Gastrocnemius medialis (tissue), 4 donors: ENCODE data around the gene SORBS2. TPM values are rescaled to one million over a fixed set of nuclear protein-coding genes. Genes with fewer than 3 reads are reported as not detected.

Source experiments
- ATAC-seq, 2 donors: fragments of 150-250 bp; one replicate each; pipeline ENCODE4 v1.9.1; 2016
- DNase-seq, 2 donors: peaks; one replicate each; pipeline ENCODE4 v3.0.0-alpha.2; 2019
- H3K27ac ChIP-seq, 4 donors: fragments of 200-600 bp; sonication (generic); 1 replicate in 1 of 4; 2 replicates in 3 of 4; pipeline ENCODE4 v1.5.1; 2016 to 2018; ENCODE audit warnings: mild to moderate bottlenecking in 2 of 4, moderate library complexity in 1 of 4
- H3K27me3 ChIP-seq, 3 donors: fragments of 200-600 bp; sonication (generic) in 2 of 3; 1 replicate in 1 of 3; 2 replicates in 2 of 3; pipeline versions ENCODE4 v1.5.1 to v1.6.0; 2016 to 2019; ENCODE audit warnings: mild to moderate bottlenecking in 1 of 3, moderate library complexity in 1 of 3
- H3K36me3 ChIP-seq, 2 donors: fragments of 200-600 bp; sonication (generic) in 1 of 2; one replicate each; pipeline ENCODE4 v1.5.1; 2017 to 2018
- H3K4me1 ChIP-seq, 2 donors: fragments of 200-600 bp; sonication (generic) in 1 of 2; one replicate each; pipeline ENCODE4 v1.5.1; 2016 to 2017; ENCODE audit warnings: mild to moderate bottlenecking in 2 of 2
- H3K4me3 ChIP-seq, 4 donors: fragments of 200-600 bp; sonication (generic) in 3 of 4; 1 replicate in 1 of 4; 2 replicates in 3 of 4; pipeline ENCODE4 v1.5.1; 2016 to 2019; ENCODE audit warnings: mild to moderate bottlenecking in 2 of 4
- H3K9me3 ChIP-seq, 3 donors: fragments of 200-600 bp; sonication (generic) in 2 of 3; 1 replicate in 1 of 3; 2 replicates in 2 of 3; pipeline ENCODE4 v1.5.1; 2016 to 2019
- POLR2A ChIP-seq, 2 donors: fragments of 450-650 bp; IDR thresholded peaks; one replicate each; pipeline ENCODE4 v1.6.1; 2017; ENCODE audit warnings: antibody characterized with exemption in 2 of 2, mild to moderate bottlenecking in 2 of 2, moderate library complexity in 2 of 2
- in situ Hi-C, 4 donors: fragments of 200-750 bp; cut with MboI; loops; one replicate each; pipeline versions ENCODE4 v1.15.0 to v1.8.0; 2017; ENCODE audit warnings: low sequenced_read_pairs in 4 of 4
- intact Hi-C: fragments of 100-400 bp; cut with DNase I; formaldehyde crosslinking; loops from one replicate; pipeline ENCODE4 v1.15.1; 2023; ENCODE audit warnings: low total_unique reads
- total RNA-seq, 4 donors: library from RNA; depleted of rRNA; stranded (reverse); fragments of >200 nt; gene quantifications; one replicate each; pipeline versions ENCODE4 v1.1.0 to v1.2.3, GENCODE V29; 2016
- TF ChIP-seq, protein P1 (sequence below), 5 experiments: fragments of 450-650 bp in 3 of 5; fragments of 200-600 bp in 2 of 5; sonication (generic) in 2 of 5; IDR thresholded peaks in 4 of 5; conservative IDR thresholded peaks in 1 of 5; 1 replicate in 4 of 5; 2 replicates in 1 of 5; pipeline ENCODE4 v1.5.1; 2016 to 2019; ENCODE audit warnings: antibody characterized with exemption in 5 of 5, mild to moderate bottlenecking in 3 of 5, moderate library complexity in 3 of 5

Gene SORBS2
- total RNA-seq, 4 donors from 2014 or later, result 15.3 to 64.5 (median 17.4) TPM

GRCh38 chr4:185775792-185776555 lies 36.0 kb downstream of the SORBS2 start:
- intact Hi-C loops, result no loop called here

GRCh38 chr4:185774845-185775680 lies 36.9 kb downstream of the SORBS2 start:
- Histone ChIP-seq H3K27me3 (no peaks in the 10 kb centered on the region), H3K4me1 (no peaks in the 10 kb centered on the region), H3K36me3 (no peaks in the 10 kb centered on the region), H3K4me3 (peak overlapping the region; percentile 23 to 37 (median 29)), H3K9me3 (no peaks in the 10 kb centered on the region), H3K27ac (peak overlapping the region; percentile 7 to 67 (median 58))
- in situ Hi-C loops, result no loop called here
- TF ChIP-seq POLR2A (IDR thresholded peaks at IDR 0.05), result no peak
- ATAC-seq (no peak), DNase-seq (no peak)
- intact Hi-C loops, result no loop called here

More at GRCh38 chr4:185775792-185776555, 36.0 kb downstream of the SORBS2 start:
- no peaks in the 10 kb centered on the region for H3K4me1 ChIP-seq
- in situ Hi-C loops, result no loop called here
- TF ChIP-seq POLR2A (IDR thresholded peaks at IDR 0.05), result no peak
- TF ChIP-seq, protein P1, sequence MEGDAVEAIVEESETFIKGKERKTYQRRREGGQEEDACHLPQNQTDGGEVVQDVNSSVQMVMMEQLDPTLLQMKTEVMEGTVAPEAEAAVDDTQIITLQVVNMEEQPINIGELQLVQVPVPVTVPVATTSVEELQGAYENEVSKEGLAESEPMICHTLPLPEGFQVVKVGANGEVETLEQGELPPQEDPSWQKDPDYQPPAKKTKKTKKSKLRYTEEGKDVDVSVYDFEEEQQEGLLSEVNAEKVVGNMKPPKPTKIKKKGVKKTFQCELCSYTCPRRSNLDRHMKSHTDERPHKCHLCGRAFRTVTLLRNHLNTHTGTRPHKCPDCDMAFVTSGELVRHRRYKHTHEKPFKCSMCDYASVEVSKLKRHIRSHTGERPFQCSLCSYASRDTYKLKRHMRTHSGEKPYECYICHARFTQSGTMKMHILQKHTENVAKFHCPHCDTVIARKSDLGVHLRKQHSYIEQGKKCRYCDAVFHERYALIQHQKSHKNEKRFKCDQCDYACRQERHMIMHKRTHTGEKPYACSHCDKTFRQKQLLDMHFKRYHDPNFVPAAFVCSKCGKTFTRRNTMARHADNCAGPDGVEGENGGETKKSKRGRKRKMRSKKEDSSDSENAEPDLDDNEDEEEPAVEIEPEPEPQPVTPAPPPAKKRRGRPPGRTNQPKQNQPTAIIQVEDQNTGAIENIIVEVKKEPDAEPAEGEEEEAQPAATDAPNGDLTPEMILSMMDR (IDR thresholded peaks at IDR 0.05 in 4 of 5, conservative IDR thresholded peaks at IDR 0.05 in 1 of 5), result no peak
- no peaks in the 10 kb centered on the region for H3K27me3 ChIP-seq
- ATAC-seq (no peak), DNase-seq (no peak)
- H3K27ac ChIP-seq, result peak overlapping the region in 2 of 4 donors; percentile 57 to 67
- no peaks in the 10 kb centered on the region for H3K9me3 ChIP-seq
- H3K36me3 ChIP-seq, result no peaks in the 10 kb centered on the region
- no peak overlapping the region for H3K4me3 ChIP-seq

- intact Hi-C loops (no loop called here), in situ Hi-C loops (no loop called here)
- no peak for DNase-seq
- H3K4me1 ChIP-seq, result no peaks in the 10 kb centered on the region
- H3K27me3 ChIP-seq, result no peaks in the 10 kb centered on the region
- ATAC-seq, result no peak
- H3K27ac ChIP-seq, result peak overlapping the region; percentile 57 to 67 (median 58)
- H3K36me3 ChIP-seq, result no peaks in the 10 kb centered on the region
- no peaks in the 10 kb centered on the region for H3K9me3 ChIP-seq
- peak overlapping the region; percentile 21 to 37 (median 29) for H3K4me3 ChIP-seq
- TF ChIP-seq POLR2A (IDR thresholded peaks at IDR 0.05), result no peak
- TF ChIP-seq, protein P1 (IDR thresholded peaks at IDR 0.05 in 4 of 5, conservative IDR thresholded peaks at IDR 0.05 in 1 of 5), result no peak
These were observed 37.8 kb downstream of the SORBS2 start for GRCh38 chr4:185774131-185774653.

DNA sequence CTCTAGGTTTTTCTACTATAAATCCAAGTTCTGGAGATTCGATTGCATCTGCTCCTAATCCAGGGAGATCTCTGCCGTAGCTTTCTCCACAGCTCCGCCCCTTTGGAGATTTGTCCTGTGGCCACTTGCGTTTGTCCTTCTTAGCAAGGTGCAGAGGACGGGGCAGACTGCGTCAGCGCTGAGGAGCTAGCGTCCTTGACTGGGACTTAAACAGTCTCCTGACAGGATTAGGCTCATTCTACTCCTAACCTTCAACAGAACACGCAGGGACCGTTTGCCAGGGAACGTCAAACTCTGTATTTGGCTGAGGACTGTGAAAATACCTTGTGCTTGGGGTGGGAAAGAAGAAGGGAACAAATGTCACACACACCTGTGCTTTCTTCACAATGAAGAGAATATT lies 38.6 kb downstream of the SORBS2 start:
- no peak for DNase-seq

More for the DNA sequence above, 38.6 kb downstream of the SORBS2 start:
- Histone ChIP-seq H3K27ac (peak overlapping the region; percentile 57 to 67 (median 58)), H3K36me3 (no peaks in the 10 kb centered on the region), H3K9me3 (no peaks in the 10 kb centered on the region), H3K4me3 (peak overlapping the region in 3 of 4 donors; percentile 15 to 37 (median 34)), H3K4me1 (no peaks in the 10 kb centered on the region), H3K27me3 (no peaks in the 10 kb centered on the region)
- in situ Hi-C loops, result no loop called here
- intact Hi-C loops, result no loop called here
- no peak for ATAC-seq
- TF ChIP-seq, protein P1 (IDR thresholded peaks at IDR 0.05 in 4 of 5, conservative IDR thresholded peaks at IDR 0.05 in 1 of 5), result no peak
- TF ChIP-seq POLR2A (IDR thresholded peaks at IDR 0.05), result peak in 1 of 2 donors; percentile 24
